Measurements from ENCODE around the gene TTN.
A peak's percentile ranks its signal among the peaks of the same experiment; 100 is the strongest.

Gene TTN

DNA sequence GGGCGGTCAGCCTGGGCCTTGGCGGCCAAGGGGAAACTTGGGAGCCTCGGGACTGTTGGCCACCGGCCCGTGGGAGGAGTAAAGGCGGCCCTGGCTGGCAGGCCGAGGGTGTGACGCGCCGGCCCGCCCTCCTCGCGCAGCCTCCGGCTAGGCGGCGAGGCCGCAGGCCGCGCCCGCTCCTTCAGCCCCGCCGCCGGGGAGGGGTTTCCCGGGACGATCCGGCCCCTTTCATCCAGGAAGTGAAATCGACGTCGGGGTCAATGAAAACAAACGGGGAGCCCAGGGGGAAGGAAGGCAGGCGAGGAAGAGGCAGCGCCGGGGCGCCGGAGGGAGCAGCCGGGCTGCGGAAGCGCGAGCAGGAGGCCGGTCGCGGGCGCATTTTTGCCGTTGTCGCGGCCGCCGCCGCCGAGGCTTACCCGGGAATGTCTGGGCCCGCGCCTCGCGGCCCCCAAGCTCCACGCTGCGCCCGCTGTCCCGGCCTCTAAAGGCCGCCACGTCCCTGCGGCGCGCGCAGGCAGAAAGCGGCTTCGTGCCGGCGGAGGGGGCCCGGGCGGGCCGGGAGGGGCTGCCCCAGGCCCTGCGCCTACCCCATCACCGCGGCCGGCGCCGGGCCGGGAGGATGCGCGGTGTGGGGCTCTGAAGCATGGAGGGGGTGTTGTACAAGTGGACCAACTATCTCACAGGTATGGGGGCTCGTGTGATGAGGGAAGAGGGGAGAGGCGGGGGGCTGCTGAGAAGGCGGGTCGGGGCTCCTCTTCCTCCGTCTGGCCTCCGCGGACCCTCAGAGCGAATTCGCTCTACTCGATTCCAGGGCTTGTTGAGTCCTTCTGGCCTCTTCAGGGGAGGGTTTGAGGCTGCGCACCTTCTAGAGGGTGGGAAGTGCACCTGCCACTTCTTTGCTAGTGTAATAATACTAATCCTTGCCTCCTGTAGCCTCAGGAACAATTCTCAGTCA lies 326.7 kb downstream of the TTN start, which contains the start of gene PLEKHA3:
Gene PLEKHA3 (plus strand): TSS at position 231 of the 955 bp plus-strand sequence. CDS start 413 bp downstream, at position 644.
- DNase-seq, result peak; percentile 79

DNA sequence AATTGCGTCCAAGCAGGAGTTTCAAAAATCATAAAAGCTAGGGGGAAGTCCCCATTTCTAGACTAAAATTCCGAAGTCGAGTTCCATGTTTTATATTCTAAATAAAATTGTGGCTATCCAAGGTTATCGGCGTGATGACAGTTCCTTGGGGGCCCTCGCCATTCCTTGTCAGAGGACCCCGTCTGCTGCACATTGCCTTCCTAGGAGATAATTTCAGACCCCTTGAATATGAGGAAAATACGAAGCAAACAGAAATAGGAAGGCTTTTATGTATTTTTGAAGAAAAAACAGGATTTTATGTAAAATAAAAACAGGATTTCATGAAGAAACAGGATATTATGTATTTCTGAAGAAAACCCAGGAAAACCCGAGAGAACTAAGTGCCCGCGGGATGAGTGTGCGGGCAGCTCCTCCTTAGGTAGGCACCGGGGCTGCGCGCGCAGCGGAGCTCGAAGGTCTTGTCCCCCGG lies 327.4 kb downstream of the TTN start:
- no peak for DNase-seq

- no peak for DNase-seq
Measured at GRCh38 chr2:178479275-178479616, 328.0 kb downstream of the TTN start.

DNA sequence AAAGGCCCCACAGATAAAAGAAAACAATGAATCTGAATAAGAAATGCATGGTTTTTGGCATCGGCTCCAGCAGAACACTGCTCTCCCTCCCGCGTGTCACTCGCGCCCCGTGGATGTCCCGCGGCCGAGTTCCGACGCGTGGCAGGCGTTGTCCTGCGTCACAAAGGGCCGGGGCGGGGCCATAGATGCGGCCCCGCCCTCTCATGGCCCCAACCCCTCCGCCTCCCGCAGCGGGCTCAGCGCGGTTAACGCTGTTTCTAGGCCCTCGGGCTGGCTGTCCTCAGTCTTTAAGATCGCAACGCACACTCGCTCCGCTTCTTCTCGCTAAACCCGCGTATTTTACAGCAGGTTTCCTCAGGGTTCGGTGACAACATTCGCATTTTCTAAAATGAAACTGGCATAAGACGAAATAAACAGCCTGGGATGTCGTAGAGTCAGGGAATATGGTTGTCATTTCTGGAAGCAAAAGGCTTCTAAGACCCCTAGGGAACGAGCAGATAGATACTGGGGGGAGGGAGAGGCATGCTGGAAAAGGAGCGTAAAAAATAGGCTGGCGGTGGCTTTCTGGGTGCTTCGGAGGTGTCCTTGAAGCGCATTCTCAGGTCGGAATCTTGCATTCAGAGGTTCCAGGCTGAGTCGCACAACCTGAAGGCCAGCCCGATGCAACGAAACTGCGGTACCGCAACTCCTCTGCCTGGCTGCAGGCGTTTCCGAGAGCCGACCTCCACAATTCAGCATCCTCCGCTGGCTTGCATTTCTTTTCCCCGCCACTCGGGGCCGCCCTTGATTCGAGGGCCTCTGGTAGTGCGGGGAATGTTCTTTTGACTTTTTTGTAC lies 328.6 kb downstream of the TTN start, which contains the start of gene FKBP7:
Gene FKBP7 (minus strand): TSS at position 162 of the 836 bp plus-strand sequence. CDS start 101 bp downstream, at position 61.
- peak; percentile 75 for DNase-seq

- no peak for DNase-seq
Measured at GRCh38 chr2:178478130-178478438, 329.1 kb downstream of the TTN start.

DNA sequence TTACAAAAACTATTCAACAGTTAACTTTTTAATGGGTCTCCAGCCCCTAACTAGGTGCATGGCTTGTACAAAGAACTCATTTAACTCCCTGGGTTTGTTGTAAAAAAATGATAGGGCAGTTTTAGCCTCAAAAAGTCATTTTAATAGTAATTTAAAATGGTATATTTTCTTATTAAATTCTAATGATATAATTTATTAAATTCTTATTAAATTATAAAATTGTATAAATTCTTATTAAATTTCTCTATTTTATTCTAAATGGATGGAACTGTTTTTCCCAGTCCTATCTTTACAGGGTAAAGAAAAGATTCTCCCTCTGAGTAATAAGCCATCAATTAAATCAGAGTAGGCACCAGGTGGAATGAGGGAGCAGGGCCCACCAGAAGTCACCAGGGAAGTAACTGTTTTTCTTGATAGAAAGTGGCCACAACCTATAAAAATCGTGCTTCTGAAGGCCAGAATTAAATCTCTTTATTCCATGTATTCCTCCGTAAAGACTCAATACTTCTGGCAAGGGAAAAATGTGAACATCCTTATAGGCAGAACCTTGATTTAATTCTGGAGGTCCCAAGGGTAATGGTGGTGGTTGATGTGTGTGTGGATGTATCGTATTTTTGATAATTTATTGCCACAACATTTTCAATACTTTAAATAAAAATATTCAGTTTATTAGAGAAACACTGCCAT lies 329.6 kb downstream of the TTN start:
- DNase-seq, result no peak

GRCh38 chr2:178476477-178476876 lies 330.7 kb downstream of the TTN start:
- DNase-seq, result no peak
